GM20000 (cell line): Measurements from ENCODE around the gene TMSB4X.
"Not testable (repeated sequence)": the region's sequence is repeated elsewhere in the genome, so short reads cannot be mapped to it uniquely, and the experiment has no call there.

Experiments used
- DNase-seq: peaks from one replicate; pipeline ENCODE4 v3.0.0; 2012; ENCODE audit warnings: low spot score
- CTCF ChIP-seq: IDR thresholded peaks from 2 replicates; pipeline ENCODE4 v1.5.1; 2012; ENCODE audit warnings: mild to moderate bottlenecking, control low read depth; ENCODE audit errors: extremely low read depth, missing control alignments

Gene TMSB4X

GRCh38 chrX:13009273-13009672 lies 34.4 kb downstream of the TMSB4X start:
- DNase-seq: no peak
- TF ChIP-seq CTCF: no peak

- no peak for TF ChIP-seq CTCF
- no peak for DNase-seq
Observed at GRCh38 chrX:13009844-13010243, 34.9 kb downstream of the TMSB4X start.

- no peak for DNase-seq
- TF ChIP-seq CTCF: no peak
Observed at GRCh38 chrX:13010546-13010945, 35.6 kb downstream of the TMSB4X start.

GRCh38 chrX:13013363-13014110 lies 38.6 kb downstream of the TMSB4X start:
- DNase-seq: no peak
- no peak for TF ChIP-seq CTCF

- no peak for DNase-seq
- TF ChIP-seq CTCF: no peak
Observed at GRCh38 chrX:13014111-13015096, 39.5 kb downstream of the TMSB4X start.

- DNase-seq: no peak
- TF ChIP-seq CTCF: no peak
Observed at GRCh38 chrX:13015536-13016236, 40.8 kb downstream of the TMSB4X start.

- not testable (repeated sequence) for DNase-seq
Observed at GRCh38 chrX:13016731-13017130, 41.8 kb downstream of the TMSB4X start.
